HL-60 (cell line): ENCODE results near the gene FUT8.

Experiments
- CTCF ChIP-seq: IDR thresholded peaks from one replicate; pipeline ENCODE4 v1.5.1; 2011; ENCODE audit warnings: low read length, control low read depth, inconsistent platforms; ENCODE audit not compliant: insufficient read depth
- GABPA ChIP-seq: IDR thresholded peaks from 2 replicates; pipeline ENCODE4 v1.6.1; 2012; ENCODE audit warnings: low read depth
- POLR2AphosphoS5 ChIP-seq: IDR thresholded peaks from 2 replicates; pipeline ENCODE4 v1.6.1; 2012; ENCODE audit warnings: low read depth
- REST ChIP-seq: IDR thresholded peaks from 2 replicates; pipeline ENCODE4 v1.6.1; 2012; ENCODE audit warnings: low read depth; ENCODE audit not compliant: insufficient replicate concordance
- SPI1 ChIP-seq: IDR thresholded peaks from 2 replicates; pipeline ENCODE4 v1.6.1; 2012; ENCODE audit warnings: low read depth, mild to moderate bottlenecking, borderline replicate concordance

GRCh38 chr14:65784574-65784973, 372.0 kb downstream of the FUT8 start:
- TF ChIP-seq CTCF (no peak), GABPA (no peak), REST (no peak), POLR2AphosphoS5 (no peak), SPI1 (no peak)
